BLaER1 treated with 17β-estradiol and CSF1 and Interleukin-3, amounts not matched to agents 10 nM and 100 nM (cell line): ENCODE measurements around the gene SERPINA3.

Experiments used
- H3K27ac ChIP-seq, 11 experiments: shearing (Covaris generic); formaldehyde crosslinking; 2 replicates each; pipeline ENCODE4 v1.8.1; 2022
- H3K27me3 ChIP-seq, 11 experiments: shearing (Covaris generic); formaldehyde crosslinking; 2 replicates each; pipeline ENCODE4 v1.8.1; 2022
- H3K36me3 ChIP-seq, 11 experiments: shearing (Covaris generic); formaldehyde crosslinking; 2 replicates each; pipeline ENCODE4 v1.8.1; 2022
- H3K4me1 ChIP-seq, 10 experiments: shearing (Covaris generic); formaldehyde crosslinking; 2 replicates each; pipeline ENCODE4 v1.8.1; 2022
- H3K4me2 ChIP-seq, 11 experiments: shearing (Covaris generic); formaldehyde crosslinking; 2 replicates each; pipeline ENCODE4 v1.8.1; 2022
- H3K4me3 ChIP-seq, 10 experiments: shearing (Covaris generic); formaldehyde crosslinking; 2 replicates each; pipeline ENCODE4 v1.8.1; 2022
- H3K9ac ChIP-seq, 11 experiments: shearing (Covaris generic); formaldehyde crosslinking; 2 replicates each; pipeline ENCODE4 v1.8.1; 2022
- H3K9me3 ChIP-seq, 11 experiments: shearing (Covaris generic); formaldehyde crosslinking; replicated peaks in 1 of 11; 2 replicates each; pipeline ENCODE4 v1.8.1; 2022
- H4K20me1 ChIP-seq, 11 experiments: shearing (Covaris generic); formaldehyde crosslinking; 2 replicates each; pipeline ENCODE4 v1.8.1; 2022
- Cebpa-rat ChIP-seq, 11 experiments: shearing (Covaris generic); IDR thresholded peaks; 2 replicates each; pipeline ENCODE4 v1.8.1; 2022

Gene SERPINA3

DNA sequence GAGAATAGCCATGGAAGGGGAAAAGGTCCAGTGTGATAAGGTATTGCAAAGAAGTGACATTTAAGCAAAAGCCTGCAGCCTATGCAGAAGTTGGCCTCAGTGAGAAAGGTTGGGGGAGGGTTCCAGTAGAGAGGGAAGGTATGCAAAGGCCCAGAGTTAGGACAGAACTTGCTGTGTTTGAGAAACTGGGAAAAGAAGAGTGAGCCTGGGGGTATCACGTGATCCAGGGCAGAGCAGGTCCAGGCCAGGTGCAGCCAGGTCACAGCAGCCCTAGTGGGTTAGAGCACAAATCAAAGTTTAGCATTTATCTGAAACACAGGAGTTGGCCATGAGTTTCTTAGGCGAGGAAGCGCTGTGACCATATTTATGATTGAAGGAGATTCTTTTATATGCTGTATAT, 29.3 kb upstream of the SERPINA3 start:
- H4K20me1 ChIP-seq, result no peaks in the 10 kb centered on the region
- no peaks in the 10 kb centered on the region for H3K36me3 ChIP-seq
- no peak overlapping the region for H3K4me2 ChIP-seq
- no peaks in the 10 kb centered on the region for H3K27me3 ChIP-seq
- no peak overlapping the region for H3K27ac ChIP-seq
- peaks cover 0 to 9% (median 0%) of the 10 kb centered on the region in 10 experiments; a peak in 5 of 20 replicates for H3K4me1 ChIP-seq
- no peak overlapping the region for H3K4me3 ChIP-seq
- no peaks in the 10 kb centered on the region for H3K9me3 ChIP-seq
- TF ChIP-seq Cebpa-rat (IDR thresholded peaks at IDR 0.05), result no peak
- no peak overlapping the region for H3K9ac ChIP-seq

- Histone ChIP-seq H3K4me2 (no peak overlapping the region), H3K27me3 (no peaks in the 10 kb centered on the region)
- no peak for TF ChIP-seq Cebpa-rat (IDR thresholded peaks at IDR 0.05)
These were observed 28.6 kb upstream of the SERPINA3 start for GRCh38 chr14:94583557-94583956.

GRCh38 chr14:94584591-94585280, 27.5 kb upstream of the SERPINA3 start:
- Histone ChIP-seq H3K36me3 (no peaks in the 10 kb centered on the region), H3K27ac (no peak overlapping the region), H3K4me2 (no peak overlapping the region), H3K9ac (no peak overlapping the region), H3K4me1 (peaks cover 0 to 9% (median 0%) of the 10 kb centered on the region in 10 experiments; a peak in 5 of 20 replicates), H3K9me3 (no peaks in the 10 kb centered on the region), H3K4me3 (no peak overlapping the region), H3K27me3 (no peaks in the 10 kb centered on the region), H4K20me1 (no peaks in the 10 kb centered on the region)
- no peak for TF ChIP-seq Cebpa-rat (IDR thresholded peaks at IDR 0.05)

More at GRCh38 chr14:94583557-94583956, 28.6 kb upstream of the SERPINA3 start:
- Histone ChIP-seq H3K4me3 (no peak overlapping the region), H4K20me1 (no peaks in the 10 kb centered on the region), H3K36me3 (no peaks in the 10 kb centered on the region), H3K9me3 (no peaks in the 10 kb centered on the region), H3K9ac (no peak overlapping the region), H3K4me1 (peaks cover 0 to 9% (median 0%) of the 10 kb centered on the region in 10 experiments; a peak in 5 of 20 replicates), H3K27ac (no peak overlapping the region)

DNA sequence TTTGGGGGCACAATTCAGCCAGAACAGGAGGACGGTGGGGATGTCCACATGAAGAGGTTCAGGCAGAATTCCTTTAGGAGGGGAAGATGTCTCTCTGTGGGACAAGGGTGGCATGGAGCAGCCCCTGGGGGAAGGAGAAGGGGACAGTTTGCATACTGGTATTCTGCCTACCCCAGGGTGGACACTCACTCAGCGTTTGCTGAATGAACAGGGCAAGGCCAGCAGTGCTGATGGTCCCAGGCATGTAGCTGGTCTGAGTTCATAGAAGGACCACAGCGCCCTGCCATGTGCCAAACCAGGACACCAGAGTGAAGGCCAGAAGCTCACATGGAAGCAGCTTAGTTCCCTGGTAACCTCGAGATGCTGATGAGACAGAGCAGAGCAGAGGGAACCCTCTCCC, 25.6 kb upstream of the SERPINA3 start:
- no peak overlapping the region for H3K27ac ChIP-seq
- H3K4me2 ChIP-seq, result no peak overlapping the region
- no peaks in the 10 kb centered on the region for H3K27me3 ChIP-seq
- H3K9ac ChIP-seq, result no peak overlapping the region
- H3K4me1 ChIP-seq, result no peaks in the 10 kb centered on the region
- no peaks in the 10 kb centered on the region for H3K36me3 ChIP-seq
- H3K4me3 ChIP-seq, result no peak overlapping the region
- no peaks in the 10 kb centered on the region for H3K9me3 ChIP-seq
- no peak for TF ChIP-seq Cebpa-rat (IDR thresholded peaks at IDR 0.05)
- no peaks in the 10 kb centered on the region for H4K20me1 ChIP-seq

DNA sequence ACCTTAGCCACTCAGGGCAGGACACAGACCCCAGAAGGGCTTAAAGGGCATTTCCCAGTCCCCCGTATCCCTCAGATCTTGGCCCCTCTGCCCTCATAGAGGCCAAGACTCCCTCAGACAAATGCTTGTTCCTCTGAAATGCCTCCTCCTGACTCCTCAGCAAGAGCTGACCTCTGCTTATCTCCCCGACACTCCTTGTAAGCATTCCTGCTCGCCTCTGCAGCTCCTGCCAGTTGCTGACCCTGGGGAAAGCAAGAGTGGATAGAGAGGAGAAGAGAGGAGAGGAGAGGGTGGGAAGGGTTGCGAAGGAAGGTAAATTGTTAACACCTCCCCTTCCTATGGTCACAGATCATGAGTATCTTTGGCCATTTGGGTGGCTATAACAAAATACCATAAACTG, 23.9 kb upstream of the SERPINA3 start:
- no peaks in the 10 kb centered on the region for H3K9me3 ChIP-seq
- no peaks in the 10 kb centered on the region for H3K27me3 ChIP-seq
- no peak for TF ChIP-seq Cebpa-rat (IDR thresholded peaks at IDR 0.05)
- H3K36me3 ChIP-seq, result no peaks in the 10 kb centered on the region
- H3K4me2 ChIP-seq, result no peak overlapping the region
- H4K20me1 ChIP-seq, result no peaks in the 10 kb centered on the region
- no peak overlapping the region for H3K9ac ChIP-seq
- no peak overlapping the region for H3K27ac ChIP-seq
- no peak overlapping the region for H3K4me3 ChIP-seq
- H3K4me1 ChIP-seq, result no peaks in the 10 kb centered on the region

GRCh38 chr14:94591073-94591472, 21.1 kb upstream of the SERPINA3 start:
- no peaks in the 10 kb centered on the region for H3K4me1 ChIP-seq
- no peak overlapping the region for H3K4me3 ChIP-seq
- H3K27ac ChIP-seq, result no peak overlapping the region
- H4K20me1 ChIP-seq, result no peaks in the 10 kb centered on the region
- no peak overlapping the region for H3K9ac ChIP-seq
- no peak overlapping the region for H3K4me2 ChIP-seq
- no peak for TF ChIP-seq Cebpa-rat (IDR thresholded peaks at IDR 0.05)
- no peaks in the 10 kb centered on the region for H3K9me3 ChIP-seq
- no peaks in the 10 kb centered on the region for H3K36me3 ChIP-seq
- H3K27me3 ChIP-seq, result no peaks in the 10 kb centered on the region

GRCh38 chr14:94591871-94592270, 20.3 kb upstream of the SERPINA3 start:
- H3K27me3 ChIP-seq, result no peaks in the 10 kb centered on the region
- H3K4me2 ChIP-seq, result no peak overlapping the region
- H3K9me3 ChIP-seq, result no peaks in the 10 kb centered on the region
- H4K20me1 ChIP-seq, result no peaks in the 10 kb centered on the region
- no peak for TF ChIP-seq Cebpa-rat (IDR thresholded peaks at IDR 0.05)
- no peaks in the 10 kb centered on the region for H3K4me1 ChIP-seq
- no peaks in the 10 kb centered on the region for H3K36me3 ChIP-seq
- no peak overlapping the region for H3K27ac ChIP-seq
- H3K9ac ChIP-seq, result no peak overlapping the region
- no peak overlapping the region for H3K4me3 ChIP-seq

DNA sequence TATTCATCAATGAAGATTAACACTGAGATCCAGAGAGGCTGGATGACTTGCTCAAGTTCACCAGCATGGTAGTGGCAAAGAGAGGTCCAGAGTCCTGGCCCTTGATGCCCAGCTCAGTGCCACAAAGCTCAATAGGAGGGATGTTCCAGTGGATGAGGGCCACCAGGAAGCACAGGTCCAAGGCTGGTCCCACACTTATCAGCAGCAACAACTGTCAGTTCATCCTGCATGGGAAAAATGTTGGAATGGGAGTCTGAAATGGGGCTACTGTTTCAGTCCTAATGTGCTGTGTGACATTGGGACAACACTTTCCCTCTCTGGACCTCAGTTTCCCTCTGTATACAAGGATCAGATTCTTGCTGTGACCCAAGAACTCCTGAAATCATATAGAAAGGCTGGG, 19.7 kb upstream of the SERPINA3 start:
- Histone ChIP-seq H3K4me3 (no peak overlapping the region), H3K4me2 (no peak overlapping the region), H3K27ac (no peak overlapping the region), H3K9ac (no peak overlapping the region), H3K9me3 (no peaks in the 10 kb centered on the region), H4K20me1 (no peaks in the 10 kb centered on the region), H3K4me1 (no peaks in the 10 kb centered on the region), H3K27me3 (no peaks in the 10 kb centered on the region), H3K36me3 (no peaks in the 10 kb centered on the region)
- TF ChIP-seq Cebpa-rat (IDR thresholded peaks at IDR 0.05), result no peak

GRCh38 chr14:94593376-94593748, 18.8 kb upstream of the SERPINA3 start:
- Histone ChIP-seq H3K27ac (no peak overlapping the region), H3K36me3 (no peaks in the 10 kb centered on the region), H4K20me1 (no peaks in the 10 kb centered on the region), H3K4me1 (no peaks in the 10 kb centered on the region), H3K4me2 (no peak overlapping the region), H3K9ac (no peak overlapping the region), H3K4me3 (no peak overlapping the region), H3K9me3 (no peaks in the 10 kb centered on the region), H3K27me3 (no peaks in the 10 kb centered on the region)
- no peak for TF ChIP-seq Cebpa-rat (IDR thresholded peaks at IDR 0.05)

GRCh38 chr14:94593749-94594431, 18.3 kb upstream of the SERPINA3 start:
- no peaks in the 10 kb centered on the region for H3K36me3 ChIP-seq
- H4K20me1 ChIP-seq, result no peaks in the 10 kb centered on the region
- no peaks in the 10 kb centered on the region for H3K9me3 ChIP-seq
- TF ChIP-seq Cebpa-rat (IDR thresholded peaks at IDR 0.05), result no peak
- H3K27me3 ChIP-seq, result no peaks in the 10 kb centered on the region
- H3K9ac ChIP-seq, result no peak overlapping the region
- H3K4me2 ChIP-seq, result no peak overlapping the region
- peaks cover 0 to under 1% (median 0%) of the 10 kb centered on the region in 10 experiments; a peak in 2 of 20 replicates for H3K4me1 ChIP-seq
- H3K4me3 ChIP-seq, result no peak overlapping the region
- no peak overlapping the region for H3K27ac ChIP-seq
